Spleen (tissue), 11 donors: ENCODE results near the gene SRGAP2B. TPM values are rescaled to one million over a fixed set of nuclear protein-coding genes. Genes with fewer than 3 reads are reported as not detected.
"Not testable (repeated sequence)": the region's sequence is repeated elsewhere in the genome, so short reads cannot be mapped to it uniquely, and the experiment has no call there.

ENCODE experiments used
- DNase-seq: peaks from one replicate; pipeline ENCODE4 v3.0.0-alpha.2; 2020
- H3K27ac ChIP-seq, 8 donors: fragments of 200-600 bp; sonication (generic) in 7 of 8; 1 replicate in 4 of 8; 2 replicates in 4 of 8; pipeline versions ENCODE4 v1.5.0 to v1.8.0; 2016 to 2021; ENCODE audit warnings: inconsistent platforms in 4 of 8, mild to moderate bottlenecking in 4 of 8, moderate library complexity in 1 of 8
- H3K27me3 ChIP-seq, 7 donors: fragments of 200-600 bp; sonication (generic) in 6 of 7; replicated peaks in 1 of 7; 1 replicate in 4 of 7; 2 replicates in 3 of 7; pipeline versions ENCODE4 v1.5.0 to v1.8.0; 2016 to 2021; ENCODE audit warnings: inconsistent platforms in 3 of 7, mild to moderate bottlenecking in 1 of 7
- H3K36me3 ChIP-seq, 6 donors: fragments of 200-600 bp; sonication (generic) in 5 of 6; 1 replicate in 4 of 6; 2 replicates in 2 of 6; pipeline versions ENCODE4 v1.5.0 to v1.8.0; 2016 to 2021; ENCODE audit warnings: inconsistent platforms in 2 of 6
- H3K4me1 ChIP-seq, 6 donors: fragments of 200-600 bp; sonication (generic) in 5 of 6; 1 replicate in 3 of 6; 2 replicates in 3 of 6; pipeline versions ENCODE4 v1.5.0 to v1.8.0; 2016 to 2021; ENCODE audit warnings: inconsistent platforms in 3 of 6
- H3K4me3 ChIP-seq, 8 donors: fragments of 200-600 bp; sonication (generic) in 7 of 8; 1 replicate in 4 of 8; 2 replicates in 4 of 8; pipeline versions ENCODE4 v1.5.0 to v1.8.0; 2016 to 2021; ENCODE audit warnings: inconsistent platforms in 4 of 8, mild to moderate bottlenecking in 4 of 8, moderate library complexity in 2 of 8
- H3K9me3 ChIP-seq, 8 donors: fragments of 200-600 bp; sonication (generic) in 7 of 8; 1 replicate in 4 of 8; 2 replicates in 4 of 8; pipeline versions ENCODE4 v1.5.0 to v1.8.0; 2016 to 2021; ENCODE audit warnings: inconsistent platforms in 4 of 8
- WGBS, 5 donors: extraction: QIAGEN DNeasy Blood & Tissue Kit in 3 of 5; methylation state at CpG; one replicate each; pipeline versions ENCODE4 v1.1.5 to v1.1.7; 2013 to 2018; 5-methylcytosine and 5-hydroxymethylcytosine counted together
- intact Hi-C: fragments of 100-400 bp; cut with DNase I; formaldehyde crosslinking; loops from one replicate; pipeline ENCODE4 v1.15.0; 2023; ENCODE audit warnings: low total_unique reads
- polyA plus RNA-seq, 3 donors: library from polyadenylated mRNA; stranded (reverse); fragments of 200-250 nt; gene quantifications; one replicate each; pipeline ENCODE4 v1.2.1, GENCODE V29; 2013
- total RNA-seq, 7 donors: library from RNA; depleted of rRNA in 3 of 7; stranded (reverse); fragments of >200 nt in 3 of 7; fragmentation: NEBNext Ultra II Directional in 4 of 7; extraction: Animal tissue kit (Norgen Biotek cat#: 25700) in 4 of 7; gene quantifications; one replicate each; pipeline versions ENCODE4 v1.1.0 to v1.2.1, GENCODE V29; 2016 to 2021
- donor health status: healthy with polysubstance abuse.
- donor health status: DM: no; HTN: no; CAD: no; lungs with moderate emphysema.
- donor health status: DM: no; HTN: no; CAD: no.
- donor health status: Bipolar disorder and iron deficiency.
- donor health status: healthy.
- donor health status: DM: no; HTN: no; CAD: no.
- donor health status: DM: yes; HTN: yes; CAD: no.

The SRGAP2B gene
- total and polyA plus RNA-seq, 10 donors: 3.4 to 77.7 (median 43.1) TPM

GRCh38 chr1:145080193-145080592 lies 14.9 kb downstream of the SRGAP2B start:
- H3K9me3 ChIP-seq, intact Hi-C loops, H3K4me3 ChIP-seq, H3K27ac ChIP-seq, DNase-seq, H3K4me1 ChIP-seq, H3K27me3 ChIP-seq, H3K36me3 ChIP-seq: not testable (repeated sequence)
- WGBS, 5 donors: 60 to 84% (median 74%) methylated on average over 2 of the region's 3 CpGs; no CpG with 5 or more reads in 1 of the 5 donors

- H3K9me3 ChIP-seq, H3K36me3 ChIP-seq, intact Hi-C loops, H3K4me3 ChIP-seq, H3K27me3 ChIP-seq, H3K27ac ChIP-seq, H3K4me1 ChIP-seq, DNase-seq: not testable (repeated sequence)
- WGBS, 5 donors: 22 to 45% (median 35%) methylated on average over 2 of the region's 2 CpGs; no CpG with 5 or more reads in 1 of the 5 donors
Measured at GRCh38 chr1:145079737-145080136, 15.4 kb downstream of the SRGAP2B start.

- H3K27me3 ChIP-seq, intact Hi-C loops, H3K4me1 ChIP-seq, H3K9me3 ChIP-seq, H3K27ac ChIP-seq, H3K4me3 ChIP-seq, H3K36me3 ChIP-seq, DNase-seq: not testable (repeated sequence)
- no CpG with 5 or more reads among the region's 5 CpGs for WGBS, 5 donors
Measured at GRCh38 chr1:145078787-145079370, 16.2 kb downstream of the SRGAP2B start.

GRCh38 chr1:145077872-145078786 lies 17.0 kb downstream of the SRGAP2B start:
- WGBS, 5 donors: no CpG with 5 or more reads among the region's 11 CpGs

GRCh38 chr1:145076877-145077276 lies 18.3 kb downstream of the SRGAP2B start:
- DNase-seq, H3K4me3 ChIP-seq, H3K36me3 ChIP-seq, H3K27ac ChIP-seq, H3K4me1 ChIP-seq, intact Hi-C loops, H3K9me3 ChIP-seq, H3K27me3 ChIP-seq: not testable (repeated sequence)
- no CpG with 5 or more reads among the region's 3 CpGs for WGBS, 5 donors

More at GRCh38 chr1:145077872-145078786, 17.0 kb downstream of the SRGAP2B start:
- H3K4me1 ChIP-seq, DNase-seq, H3K27me3 ChIP-seq, H3K9me3 ChIP-seq, intact Hi-C loops, H3K36me3 ChIP-seq, H3K4me3 ChIP-seq, H3K27ac ChIP-seq: not testable (repeated sequence)

- DNase-seq, intact Hi-C loops: not testable (repeated sequence)
- 67 to 93% (median 88%) methylated on average over 1 to 3 of the region's 6 CpGs; no CpG with 5 or more reads in 1 of the 5 donors for WGBS, 5 donors
Measured at GRCh38 chr1:145074021-145074559, 21.0 kb downstream of the SRGAP2B start.

GRCh38 chr1:145071569-145071968 lies 23.6 kb downstream of the SRGAP2B start:
- H3K27ac ChIP-seq, intact Hi-C loops, H3K36me3 ChIP-seq, DNase-seq, H3K4me1 ChIP-seq, H3K9me3 ChIP-seq, H3K27me3 ChIP-seq, H3K4me3 ChIP-seq: not testable (repeated sequence)
- 100% methylated on average over 1 of the region's 6 CpGs; no CpG with 5 or more reads in 4 of the 5 donors for WGBS, 5 donors

More at GRCh38 chr1:145074021-145074559, 21.0 kb downstream of the SRGAP2B start:
- H3K4me3 ChIP-seq, H3K9me3 ChIP-seq, H3K27ac ChIP-seq, H3K36me3 ChIP-seq, H3K27me3 ChIP-seq, H3K4me1 ChIP-seq: not testable (repeated sequence)

GRCh38 chr1:145066486-145066885 lies 28.6 kb downstream of the SRGAP2B start:
- no CpG with 5 or more reads among the region's 10 CpGs for WGBS, 5 donors
- H3K36me3 ChIP-seq, H3K27ac ChIP-seq, intact Hi-C loops, H3K4me3 ChIP-seq, DNase-seq, H3K27me3 ChIP-seq, H3K9me3 ChIP-seq, H3K4me1 ChIP-seq: not testable (repeated sequence)

- H3K27me3 ChIP-seq, DNase-seq, intact Hi-C loops, H3K9me3 ChIP-seq, H3K36me3 ChIP-seq, H3K4me1 ChIP-seq, H3K4me3 ChIP-seq, H3K27ac ChIP-seq: not testable (repeated sequence)
- 0 to 50% (median 24%) methylated on average over 2 of the region's 5 CpGs; no CpG with 5 or more reads in 2 of the 5 donors for WGBS, 5 donors
Measured at GRCh38 chr1:145065194-145065826, 29.8 kb downstream of the SRGAP2B start.

- H3K4me1 ChIP-seq, H3K27ac ChIP-seq, H3K27me3 ChIP-seq, H3K36me3 ChIP-seq, DNase-seq, H3K4me3 ChIP-seq, intact Hi-C loops, H3K9me3 ChIP-seq: not testable (repeated sequence)
- WGBS, 5 donors: no CpG with 5 or more reads among the region's 2 CpGs
Measured at GRCh38 chr1:145063941-145064648, 31.0 kb downstream of the SRGAP2B start.
